ENCODE measurements around the gene RHBDF2.

RHBDF2 gene

GRCh38 chr17:76421044-76421407 is 80.2 kb downstream of the RHBDF2 start:
- Histone ChIP-seq H3K4me1 (ENCODE audit: insufficient read depth, low read length) (0 out of 2 replicates have a peak, but pooled peaks cover 3% of the 10 kb centered on the region), H3K27ac (ENCODE audit: low read depth, low read length) (no peak overlapping the region), H3K27me3 (ENCODE audit: insufficient read depth, low read length) (no peaks in the 10 kb centered on the region), H3K9ac (ENCODE audit: low read depth, low read length) (no peak overlapping the region), H3K9me3 (ENCODE audit: insufficient read depth, low read depth, low read length) (no peaks in the 10 kb centered on the region), H3K36me3 (ENCODE audit: insufficient read depth, low read length) (peaks cover 10% of the 10 kb centered on the region), H3K4me3 (ENCODE audit: low read length) (no peak overlapping the region)
- WGBS, result 75% methylated on average over 7 of the region's 7 CpGs

All from HUES64 (cell line).